Esophagus muscularis mucosa (tissue), 4 donors: ENCODE measurements around the gene FIGLA. TPM values are rescaled to one million over a fixed set of nuclear protein-coding genes. Genes with fewer than 3 reads are reported as not detected.

Source experiments
- DNase-seq: peaks from one replicate; pipeline ENCODE4 v3.0.0-alpha.2; 2017; ENCODE audit errors: extremely low spot score
- H3K27ac ChIP-seq, 4 donors: fragments of 200-600 bp; sonication (generic); replicated peaks in 1 of 4; 1 replicate in 3 of 4; 2 replicates in 1 of 4; pipeline ENCODE4 v1.5.1; 2016 to 2019; ENCODE audit warnings: mild to moderate bottlenecking in 1 of 4
- H3K27me3 ChIP-seq, 4 donors: fragments of 200-600 bp; sonication (generic); one replicate each; pipeline versions ENCODE4 v1.5.1 to v1.6.0; 2016 to 2019
- H3K36me3 ChIP-seq, 4 donors: fragments of 200-600 bp; sonication (generic); one replicate each; pipeline ENCODE4 v1.5.1; 2016 to 2019
- H3K4me1 ChIP-seq, 4 donors: fragments of 200-600 bp; sonication (generic); one replicate each; pipeline ENCODE4 v1.5.1; 2016 to 2019
- H3K4me3 ChIP-seq, 4 donors: fragments of 200-600 bp; sonication (generic); 1 replicate in 2 of 4; 2 replicates in 2 of 4; pipeline ENCODE4 v1.5.1; 2016 to 2019; ENCODE audit warnings: mild to moderate bottlenecking in 4 of 4, moderate library complexity in 1 of 4
- H3K9me3 ChIP-seq, 4 donors: fragments of 200-600 bp; sonication (generic); 1 replicate in 3 of 4; 2 replicates in 1 of 4; pipeline ENCODE4 v1.5.1; 2016 to 2019
- CTCF ChIP-seq, 3 experiments: fragments of 200-600 bp in 2 of 3; fragments of 450-650 bp in 1 of 3; sonication (generic) in 2 of 3; IDR thresholded peaks; one replicate each; pipeline ENCODE4 v1.5.1; 2017 to 2019; ENCODE audit warnings: antibody characterized with exemption in 3 of 3, mild to moderate bottlenecking in 2 of 3, moderate library complexity in 1 of 3
- EP300 ChIP-seq: sonication (generic); formaldehyde crosslinking; IDR thresholded peaks from one replicate; pipeline ENCODE4 v1.6.1; 2017; ENCODE audit warnings: antibody characterized with exemption
- POLR2A ChIP-seq: fragments of 450-650 bp; IDR thresholded peaks from one replicate; pipeline ENCODE4 v1.6.1; 2017; ENCODE audit warnings: antibody characterized with exemption, moderate library complexity, mild to moderate bottlenecking, low read depth
- POLR2AphosphoS5 ChIP-seq, 2 donors: sonication (generic); formaldehyde crosslinking; IDR thresholded peaks; one replicate each; pipeline ENCODE4 v1.6.1; 2017; ENCODE audit warnings: antibody characterized with exemption in 2 of 2
- WGBS: methylation state at CpG from one replicate; pipeline ENCODE4 v1.1.5; 2018; 5-methylcytosine and 5-hydroxymethylcytosine counted together
- intact Hi-C: fragments of 100-400 bp; cut with DNase I; formaldehyde crosslinking; loops from one replicate; pipeline ENCODE4 v1.15.1; 2023
- total RNA-seq, 4 donors: library from RNA; depleted of rRNA; stranded (reverse); fragments of >200 nt; gene quantifications; one replicate each; pipeline versions ENCODE4 v1.1.0 to v1.2.1, GENCODE V29; 2016

The FIGLA gene
- total RNA-seq, 4 donors from 2014 or later, result not detected

- Histone ChIP-seq H3K27me3 (peaks cover 0 to 51% (median 0%) of the 10 kb centered on the region in 4 donors), H3K4me1 (no peaks in the 10 kb centered on the region), H3K36me3 (no peaks in the 10 kb centered on the region), H3K27ac (no peak overlapping the region), H3K4me3 (no peak overlapping the region), H3K9me3 (peaks cover 0 to 7% (median 0%) of the 10 kb centered on the region in 4 donors)
- DNase-seq, result no peak
- intact Hi-C loops, result no loop called here
- 38% methylated on average over 1 of the region's 1 CpG for WGBS
- TF ChIP-seq POLR2A, result no peak
- no peak for TF ChIP-seq CTCF (IDR thresholded peaks at IDR 0.05)
- no peak for TF ChIP-seq EP300
Measured at GRCh38 chr2:70778676-70779075, 11.8 kb downstream of the FIGLA start.

GRCh38 chr2:70777450-70777849, 13.0 kb downstream of the FIGLA start:
- Histone ChIP-seq H3K4me3 (no peak overlapping the region), H3K27me3 (peaks cover 0 to 63% (median 0%) of the 10 kb centered on the region in 4 donors), H3K27ac (no peak overlapping the region), H3K4me1 (no peaks in the 10 kb centered on the region), H3K36me3 (no peaks in the 10 kb centered on the region), H3K9me3 (peaks cover 0 to 7% (median 0%) of the 10 kb centered on the region in 4 donors)
- TF ChIP-seq EP300 (no peak), POLR2A (no peak), POLR2AphosphoS5 (IDR thresholded peaks at IDR 0.05) (no peak), CTCF (IDR thresholded peaks at IDR 0.05) (no peak)
- no peak for DNase-seq
- 69% methylated on average over 2 of the region's 2 CpGs for WGBS
- intact Hi-C loops, result no loop called here

- WGBS, result 87% methylated on average over 3 of the region's 3 CpGs
- no peak overlapping the region for H3K4me3 ChIP-seq
- TF ChIP-seq EP300 (no peak), CTCF (IDR thresholded peaks at IDR 0.05) (no peak), POLR2AphosphoS5 (IDR thresholded peaks at IDR 0.05) (no peak), POLR2A (no peak)
- intact Hi-C loops, result no loop called here
- H3K36me3 ChIP-seq, result no peaks in the 10 kb centered on the region
- no peak for DNase-seq
- no peak overlapping the region for H3K27ac ChIP-seq
- H3K27me3 ChIP-seq, result peaks cover 0 to 74% (median 0%) of the 10 kb centered on the region in 4 donors
- peaks cover 0 to 7% (median 0%) of the 10 kb centered on the region in 4 donors for H3K9me3 ChIP-seq
- H3K4me1 ChIP-seq, result no peaks in the 10 kb centered on the region
Measured at GRCh38 chr2:70776266-70776665, 14.2 kb downstream of the FIGLA start.

- Histone ChIP-seq H3K27ac (no peak overlapping the region), H3K27me3 (peaks cover 0 to 65% (median 0%) of the 10 kb centered on the region in 4 donors), H3K36me3 (no peaks in the 10 kb centered on the region), H3K9me3 (peaks cover 0 to 7% (median 0%) of the 10 kb centered on the region in 4 donors), H3K4me1 (no peaks in the 10 kb centered on the region), H3K4me3 (no peak overlapping the region)
- 74% methylated on average over 2 of the region's 2 CpGs for WGBS
- no peak for DNase-seq
- TF ChIP-seq CTCF (IDR thresholded peaks at IDR 0.05), result no peak
- intact Hi-C loops, result no loop called here
Measured at GRCh38 chr2:70775141-70775540, 15.3 kb downstream of the FIGLA start.

GRCh38 chr2:70772486-70773155, 17.8 kb downstream of the FIGLA start:
- 82% methylated on average over 2 of the region's 2 CpGs for WGBS
- Histone ChIP-seq H3K36me3 (no peaks in the 10 kb centered on the region), H3K27ac (no peak overlapping the region), H3K4me1 (peaks cover 2 to 9% (median 5%) of the 10 kb centered on the region in 4 donors), H3K4me3 (no peak overlapping the region), H3K27me3 (peaks cover 0 to 74% (median 4%) of the 10 kb centered on the region in 4 donors), H3K9me3 (peaks cover 0 to 7% (median 0%) of the 10 kb centered on the region in 4 donors)
- intact Hi-C loops, result no loop called here
- TF ChIP-seq EP300 (no peak), POLR2AphosphoS5 (IDR thresholded peaks at IDR 0.05) (no peak), CTCF (IDR thresholded peaks at IDR 0.05) (no peak), POLR2A (no peak)
- no peak for DNase-seq
